ENCODE measurements around the gene NAALADL2. TPM values are rescaled to one million over a fixed set of nuclear protein-coding genes. Genes with fewer than 3 reads are reported as not detected.

Gene NAALADL2
- total and polyA plus RNA-seq, 2 of the 4 experiments (the other 2 are of a cell fraction) = 3.8 to 19.2 TPM

DNA sequence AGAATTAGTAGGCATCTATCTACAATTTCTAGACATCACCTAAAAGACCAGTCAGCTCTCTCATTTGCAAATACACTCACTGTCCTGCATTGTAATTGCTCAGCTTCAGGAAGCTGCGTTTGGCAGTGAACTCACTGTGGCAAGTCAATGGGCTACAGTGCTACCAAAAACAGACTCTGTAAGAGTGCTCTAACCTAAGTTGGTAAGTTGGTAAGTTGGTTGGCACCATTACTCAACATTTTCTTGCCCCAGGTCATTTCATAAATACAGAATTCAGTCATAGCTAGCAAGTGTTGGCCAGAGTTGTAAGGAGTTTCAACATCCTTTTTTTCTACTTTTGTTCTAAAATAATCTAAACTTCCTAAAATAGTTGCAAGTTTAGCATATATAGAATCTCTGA lies 466.3 kb downstream of the NAALADL2 start:
- H2BK15ac ChIP-seq (ENCODE audit: low read depth, low read length) = no peak overlapping the region
- no peak overlapping the region for H4K5ac ChIP-seq (ENCODE audit: low read depth, low read length)
- no peak overlapping the region for H3K9ac ChIP-seq (ENCODE audit: low read depth, low read length)
- dilution Hi-C loops (cut with HindIII; ENCODE audit: low sequenced_read_pairs, unreplicated experiment) = no loop called here
- TF ChIP-seq, protein P1, sequence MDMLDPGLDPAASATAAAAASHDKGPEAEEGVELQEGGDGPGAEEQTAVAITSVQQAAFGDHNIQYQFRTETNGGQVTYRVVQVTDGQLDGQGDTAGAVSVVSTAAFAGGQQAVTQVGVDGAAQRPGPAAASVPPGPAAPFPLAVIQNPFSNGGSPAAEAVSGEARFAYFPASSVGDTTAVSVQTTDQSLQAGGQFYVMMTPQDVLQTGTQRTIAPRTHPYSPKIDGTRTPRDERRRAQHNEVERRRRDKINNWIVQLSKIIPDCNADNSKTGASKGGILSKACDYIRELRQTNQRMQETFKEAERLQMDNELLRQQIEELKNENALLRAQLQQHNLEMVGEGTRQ (IDR thresholded peaks at IDR 0.05; ENCODE audit: low read depth, low read length) = no peak
- TF ChIP-seq RFX5 (IDR thresholded peaks at IDR 0.05; ENCODE audit: low read depth, low read length) (no peak), NFE2L2 (IDR thresholded peaks at IDR 0.05; ENCODE audit: low read depth, low read length) (no peak), RAD21 (IDR thresholded peaks at IDR 0.05; ENCODE audit: low read length) (no peak), BHLHE40 (IDR thresholded peaks at IDR 0.05; ENCODE audit: low read depth, low read length) (no peak), RCOR1 (IDR thresholded peaks at IDR 0.05; ENCODE audit: insufficient replicate concordance, low read length) (no peak), MAZ (IDR thresholded peaks at IDR 0.05; ENCODE audit: borderline replicate concordance, low read depth, low read length) (no peak), MAFK (IDR thresholded peaks at IDR 0.05; ENCODE audit: low read depth, low read length) (no peak), FOS (IDR thresholded peaks at IDR 0.05; ENCODE audit: low read depth, low read length) (no peak), SMC3 (IDR thresholded peaks at IDR 0.05; ENCODE audit: low read depth, low read length) (no peak), MXI1 (IDR thresholded peaks at IDR 0.05; ENCODE audit: borderline replicate concordance, low read depth, low read length) (no peak), CHD1 (IDR thresholded peaks at IDR 0.05; ENCODE audit: low read depth, low read length) (no peak), POLR2A (IDR thresholded peaks at IDR 0.05; ENCODE audit: low read depth, low read length) (no peak)
- TF ChIP-seq, protein P2, sequence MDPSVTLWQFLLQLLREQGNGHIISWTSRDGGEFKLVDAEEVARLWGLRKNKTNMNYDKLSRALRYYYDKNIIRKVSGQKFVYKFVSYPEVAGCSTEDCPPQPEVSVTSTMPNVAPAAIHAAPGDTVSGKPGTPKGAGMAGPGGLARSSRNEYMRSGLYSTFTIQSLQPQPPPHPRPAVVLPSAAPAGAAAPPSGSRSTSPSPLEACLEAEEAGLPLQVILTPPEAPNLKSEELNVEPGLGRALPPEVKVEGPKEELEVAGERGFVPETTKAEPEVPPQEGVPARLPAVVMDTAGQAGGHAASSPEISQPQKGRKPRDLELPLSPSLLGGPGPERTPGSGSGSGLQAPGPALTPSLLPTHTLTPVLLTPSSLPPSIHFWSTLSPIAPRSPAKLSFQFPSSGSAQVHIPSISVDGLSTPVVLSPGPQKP (IDR thresholded peaks at IDR 0.05; ENCODE audit: borderline replicate concordance, low read depth, low read length) = no peak
- TF ChIP-seq, protein P3, sequence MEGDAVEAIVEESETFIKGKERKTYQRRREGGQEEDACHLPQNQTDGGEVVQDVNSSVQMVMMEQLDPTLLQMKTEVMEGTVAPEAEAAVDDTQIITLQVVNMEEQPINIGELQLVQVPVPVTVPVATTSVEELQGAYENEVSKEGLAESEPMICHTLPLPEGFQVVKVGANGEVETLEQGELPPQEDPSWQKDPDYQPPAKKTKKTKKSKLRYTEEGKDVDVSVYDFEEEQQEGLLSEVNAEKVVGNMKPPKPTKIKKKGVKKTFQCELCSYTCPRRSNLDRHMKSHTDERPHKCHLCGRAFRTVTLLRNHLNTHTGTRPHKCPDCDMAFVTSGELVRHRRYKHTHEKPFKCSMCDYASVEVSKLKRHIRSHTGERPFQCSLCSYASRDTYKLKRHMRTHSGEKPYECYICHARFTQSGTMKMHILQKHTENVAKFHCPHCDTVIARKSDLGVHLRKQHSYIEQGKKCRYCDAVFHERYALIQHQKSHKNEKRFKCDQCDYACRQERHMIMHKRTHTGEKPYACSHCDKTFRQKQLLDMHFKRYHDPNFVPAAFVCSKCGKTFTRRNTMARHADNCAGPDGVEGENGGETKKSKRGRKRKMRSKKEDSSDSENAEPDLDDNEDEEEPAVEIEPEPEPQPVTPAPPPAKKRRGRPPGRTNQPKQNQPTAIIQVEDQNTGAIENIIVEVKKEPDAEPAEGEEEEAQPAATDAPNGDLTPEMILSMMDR (conservative IDR thresholded peaks at IDR 0.05; ENCODE audit: low read depth, low read length) = no peak
- DNase-seq = no peak
- no peaks in the 10 kb centered on the region for H3K9me1 ChIP-seq (ENCODE audit: insufficient read depth, low read length)
- H2AK9ac ChIP-seq (replicated peaks; ENCODE audit: low read depth, low read length, poor library complexity) = no peak overlapping the region
- no peaks in the 10 kb centered on the region for H3K36me3 ChIP-seq (ENCODE audit: control insufficient read depth, insufficient read depth, low read length)
- no peak overlapping the region for H2AK5ac ChIP-seq (ENCODE audit: low read depth, low read length)
- no peak overlapping the region for H2BK120ac ChIP-seq (ENCODE audit: low read depth, low read length)
- no peak overlapping the region for H3K23ac ChIP-seq (ENCODE audit: low read depth, low read length)
- no peaks in the 10 kb centered on the region for H3K9me3 ChIP-seq (ENCODE audit: control insufficient read depth, insufficient read depth, low read length)
- no peak for ATAC-seq (ENCODE audit: low read depth)
- H2BK5ac ChIP-seq (ENCODE audit: low read depth, low read length, poor library complexity, severe bottlenecking) = no peak overlapping the region
- ChIA-PET CTCF (no interaction called here), POLR2A (ENCODE audit: unreplicated experiment) (no interaction called here)
- intact Hi-C loops (cut with micrococcal nuclease) = no loop called here
- no peaks in the 10 kb centered on the region for H3K27me3 ChIP-seq (ENCODE audit: control insufficient read depth, insufficient read depth, low read length)
- no CpG with 5 or more reads among the region's 1 CpG for WGBS, 2 experiments (ENCODE audit: extremely low coverage in 2 of 2, insufficient read length in 1 of 2)
- H2BK20ac ChIP-seq (ENCODE audit: low read depth, low read length) = no peak overlapping the region
- no peaks in the 10 kb centered on the region for H3K79me1 ChIP-seq (ENCODE audit: low read depth in 1 of 2, low read length in 2 of 2)
- no TSS peak for BruUV-seq (replicated peaks)
- H4K91ac ChIP-seq (ENCODE audit: insufficient read depth, low read depth, low read length) = no peak overlapping the region
- no peak overlapping the region for H3K4ac ChIP-seq (ENCODE audit: low read depth, low read length)
- no peaks in the 10 kb centered on the region for H4K20me1 ChIP-seq (ENCODE audit: insufficient read depth, low read length)
- H3K18ac ChIP-seq (ENCODE audit: low read depth, low read length) = no peak overlapping the region
- H3K4me3 ChIP-seq (ENCODE audit: insufficient read depth, low read depth, low read length) = no peak overlapping the region
- in situ Hi-C loops (cut with MboI; ENCODE audit: low sequenced_read_pairs) = no loop called here
- H3K27ac ChIP-seq (ENCODE audit: insufficient read depth, low read length) = no peak overlapping the region
- no peak overlapping the region for H3K4me2 ChIP-seq (ENCODE audit: low read depth, low read length)
- no peak overlapping the region for H3K56ac ChIP-seq (ENCODE audit: extremely low read depth, insufficient read depth, low read length)
- no peaks in the 10 kb centered on the region for H3K4me1 ChIP-seq (ENCODE audit: control insufficient read depth, insufficient read depth, low read length)
- no peak overlapping the region for H3K14ac ChIP-seq (replicated peaks; ENCODE audit: low read depth, low read length)
- H4K8ac ChIP-seq (ENCODE audit: low read depth in 2 of 2, low read length in 2 of 2) = 0 out of 4 replicates have a peak overlapping the region, but pooled peaks of 1 of the 2 experiments have one; percentile 9
- H2AFZ ChIP-seq (replicated peaks; ENCODE audit: low read length, poor library complexity) = no peak overlapping the region

Data from IMR-90 (cell line).